ENCODE measurements around the gene CHCHD3.

The CHCHD3 gene

GRCh38 chr7:133077394-133077793, 4.5 kb downstream of the CHCHD3 start:
- no peak for DNase-seq

GRCh38 chr7:133076142-133076541, 5.7 kb downstream of the CHCHD3 start:
- no peak for DNase-seq

GRCh38 chr7:133071506-133071905, 10.4 kb downstream of the CHCHD3 start:
- DNase-seq = no peak

- DNase-seq = no peak
These were observed 11.3 kb downstream of the CHCHD3 start for GRCh38 chr7:133070562-133070961.

- no peak for DNase-seq
These were observed 16.6 kb downstream of the CHCHD3 start for GRCh38 chr7:133065301-133065700.

- DNase-seq = no peak
These were observed 17.6 kb downstream of the CHCHD3 start for GRCh38 chr7:133064082-133064820.

- no peak for DNase-seq
These were observed 20.1 kb downstream of the CHCHD3 start for GRCh38 chr7:133061792-133062191.

GRCh38 chr7:133061357-133061756, 20.5 kb downstream of the CHCHD3 start:
- no peak for DNase-seq

GRCh38 chr7:133060004-133060403, 21.9 kb downstream of the CHCHD3 start:
- DNase-seq = no peak

GRCh38 chr7:133059263-133059662, 22.6 kb downstream of the CHCHD3 start:
- no peak for DNase-seq

GRCh38 chr7:133056370-133057238, 25.3 kb downstream of the CHCHD3 start:
- no peak for DNase-seq

GRCh38 chr7:133054162-133054840, 27.6 kb downstream of the CHCHD3 start:
- DNase-seq = no peak

GRCh38 chr7:133053321-133053891, 28.5 kb downstream of the CHCHD3 start:
- no peak for DNase-seq

- no peak for DNase-seq
These were observed 29.1 kb downstream of the CHCHD3 start for GRCh38 chr7:133052826-133053225.

- no peak for DNase-seq
These were observed 29.5 kb downstream of the CHCHD3 start for GRCh38 chr7:133052401-133052756.

GRCh38 chr7:133051719-133052400, 30.0 kb downstream of the CHCHD3 start:
- DNase-seq = no peak

GRCh38 chr7:133051066-133051465, 30.8 kb downstream of the CHCHD3 start:
- DNase-seq = no peak

- DNase-seq = no peak
These were observed 31.5 kb downstream of the CHCHD3 start for GRCh38 chr7:133050200-133050995.

GRCh38 chr7:133048589-133048988, 33.3 kb downstream of the CHCHD3 start:
- DNase-seq = no peak

GRCh38 chr7:133047321-133047720, 34.6 kb downstream of the CHCHD3 start:
- no peak for DNase-seq

GRCh38 chr7:133044722-133045473, 37.0 kb downstream of the CHCHD3 start:
- DNase-seq = no peak

Data from femur (tissue), 1 donor.